Sciatic nerve (tissue), 2 donors: ENCODE data around the gene OSBPL9. TPM values are rescaled to one million over a fixed set of nuclear protein-coding genes. Genes with fewer than 3 reads are reported as not detected.
"Not testable (repeated sequence)": the region's sequence is repeated elsewhere in the genome, so short reads cannot be mapped to it uniquely, and the experiment has no call there.

Source experiments
- ATAC-seq: fragments of 200-7000 bp; cut with Tn5 transposase; one replicate; pipeline ENCODE4 v1.9.1; 2020; ENCODE audit warnings: mild to moderate bottlenecking, moderate library complexity
- DNase-seq: peaks from one replicate; pipeline ENCODE4 v3.0.0-alpha.2; 2020; ENCODE audit warnings: low spot score
- intact Hi-C: fragments of 100-400 bp; cut with DNase I; formaldehyde crosslinking; loops from one replicate; pipeline ENCODE4 v1.14.2; 2022
- microRNA-seq: library from miRNA; unstranded; fragments of <30 nt; microRNA quantifications from one replicate; pipeline ENCODE4 v1.2.0, GENCODE V29; 2020
- total RNA-seq: library from RNA; stranded (reverse); fragmentation: NEBNext Ultra II Directional; extraction: Animal tissue kit (Norgen Biotek cat#: 25700); gene quantifications from one replicate; pipeline ENCODE4 v1.2.1, GENCODE V29; 2021
- donor health status: DM: no; HTN: no; CAD: no.
- donor health status: DM: no; HTN: no; CAD: no.

The OSBPL9 gene
- total RNA-seq, 1 donor from 2014 or later, result 105 TPM

DNA sequence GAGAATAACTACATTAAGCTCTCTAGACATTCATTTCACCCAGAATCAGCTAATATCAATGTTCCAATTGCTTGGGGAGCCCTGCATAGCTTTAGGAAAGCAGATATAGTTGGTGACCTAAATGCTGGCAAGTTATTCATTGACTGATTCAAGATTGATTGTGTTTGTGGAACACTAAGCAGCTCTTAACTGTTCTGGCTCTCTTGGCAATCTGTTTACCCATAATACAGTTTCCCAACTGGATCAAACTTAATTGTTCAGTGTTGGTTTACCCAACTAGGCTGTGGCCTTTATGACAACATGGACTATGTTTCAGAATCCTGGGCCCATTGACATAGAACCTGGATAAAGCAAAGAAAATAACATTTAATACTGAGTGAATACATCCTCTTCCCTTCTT, 178.0 kb downstream of the OSBPL9 start:
- DNase-seq (no peak), ATAC-seq (no peak)
- intact Hi-C loops, result no loop called here

DNA sequence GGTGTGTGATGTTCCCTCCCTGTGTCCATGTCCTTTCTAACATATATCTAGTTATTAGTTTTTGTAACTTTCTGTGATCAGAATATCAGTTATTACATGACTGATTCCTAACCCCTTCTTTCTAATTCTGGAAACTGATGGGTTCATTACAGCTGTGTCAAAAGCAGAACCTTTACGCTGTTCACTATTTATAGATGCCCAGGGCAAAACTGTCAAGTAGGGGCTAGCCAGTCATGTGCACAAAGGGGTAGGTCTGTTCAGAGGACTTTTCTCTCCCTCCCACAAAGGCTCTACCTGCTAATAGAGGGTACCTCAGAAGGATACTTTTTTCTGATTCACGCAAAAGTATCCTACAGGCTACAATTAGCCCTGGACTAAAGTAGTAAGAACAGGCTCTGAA, 182.5 kb downstream of the OSBPL9 start:
- intact Hi-C loops, result no loop called here
- DNase-seq (no peak), ATAC-seq (no peak)

DNA sequence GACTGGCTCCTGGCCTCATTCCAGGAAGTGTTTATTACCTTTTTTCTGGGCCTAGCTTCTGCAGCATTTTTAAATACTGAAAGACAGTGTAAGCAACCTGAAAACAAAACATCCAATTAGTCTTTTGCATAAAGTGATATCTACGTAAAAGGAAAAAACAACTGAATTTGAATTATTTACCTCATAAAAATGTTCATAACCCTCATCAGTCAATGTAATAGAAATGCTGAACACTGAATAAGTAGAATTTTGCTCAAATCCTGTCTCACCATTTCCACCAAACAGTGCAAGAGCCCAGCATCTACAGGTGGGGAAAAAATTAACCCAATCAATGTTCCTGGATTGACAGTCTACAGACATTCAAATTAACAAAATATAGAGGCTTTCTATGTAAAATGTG, 197.6 kb downstream of the OSBPL9 start:
- intact Hi-C loops, result no loop called here
- ATAC-seq, result no peak
- DNase-seq, result no peak

- intact Hi-C loops, result no loop called here
- ATAC-seq, result no peak
- DNase-seq, result no peak
Observed at GRCh38 chr1:51818487-51818886, 201.6 kb downstream of the OSBPL9 start.

DNA sequence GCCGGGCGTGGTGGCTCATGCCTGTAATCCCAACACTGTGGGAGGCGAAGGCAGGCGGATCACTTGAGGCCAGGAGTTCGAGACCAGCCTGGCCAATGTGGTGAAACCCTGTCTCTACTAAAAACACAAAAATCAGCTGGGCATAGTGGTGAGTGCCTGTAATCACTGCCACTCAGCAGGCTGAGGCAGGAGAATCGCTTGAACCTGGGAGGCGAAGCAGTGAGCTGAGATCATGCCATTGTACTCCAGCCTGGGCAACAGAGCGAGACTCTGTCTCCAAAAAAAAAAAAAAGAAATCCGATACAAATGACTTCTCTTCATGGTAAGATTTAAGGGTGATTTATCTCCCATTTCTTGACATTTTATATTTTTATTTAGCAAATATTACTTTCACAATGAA, 202.1 kb downstream of the OSBPL9 start:
- ATAC-seq, intact Hi-C loops, DNase-seq: not testable (repeated sequence)

DNA sequence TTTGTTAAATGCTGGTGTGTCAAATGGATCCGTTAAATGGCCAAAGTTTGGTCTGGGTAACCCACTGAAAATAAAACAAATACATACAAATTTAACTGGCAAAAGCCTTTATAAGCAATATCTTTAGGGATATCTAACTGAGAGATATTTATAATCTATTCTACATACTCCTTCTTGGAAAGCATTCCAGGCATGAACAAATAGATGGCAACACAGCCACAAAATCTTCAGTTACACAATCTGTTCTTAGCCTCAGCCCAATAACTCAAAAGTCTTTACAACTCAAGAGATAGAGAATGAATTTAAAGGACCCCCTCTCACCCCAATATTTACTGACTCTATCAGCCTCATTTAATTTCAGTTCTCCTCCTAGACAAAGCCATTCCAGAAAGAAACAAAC, 202.9 kb downstream of the OSBPL9 start:
- no peak for DNase-seq
- intact Hi-C loops, result no loop called here

DNA sequence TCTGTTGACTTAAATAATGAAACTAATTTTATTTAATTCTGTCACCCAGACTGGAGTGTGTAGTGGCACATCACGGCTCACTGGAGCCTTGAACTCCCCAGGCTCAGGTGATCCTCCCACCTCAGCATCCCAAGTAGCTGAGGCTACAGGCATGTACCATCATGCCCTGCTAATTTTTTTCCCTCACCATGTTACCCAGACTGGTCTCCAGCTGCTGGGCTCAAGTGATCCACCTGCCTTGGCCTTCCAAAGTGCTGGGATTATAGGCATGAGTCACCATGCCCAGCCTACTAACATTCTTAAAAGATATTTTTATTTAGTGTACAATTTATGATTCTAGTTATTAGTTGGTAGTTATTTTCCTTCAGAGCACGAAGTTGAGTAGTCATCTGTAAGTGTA, 212.2 kb downstream of the OSBPL9 start:
- DNase-seq, result no peak
- intact Hi-C loops, result no loop called here
- no peak for ATAC-seq

More for the DNA sequence above, 202.9 kb downstream of the OSBPL9 start:
- no peak for ATAC-seq

GRCh38 chr1:51833700-51834099, 216.8 kb downstream of the OSBPL9 start:
- intact Hi-C loops, result no loop called here
- ATAC-seq (no peak), DNase-seq (no peak)

DNA sequence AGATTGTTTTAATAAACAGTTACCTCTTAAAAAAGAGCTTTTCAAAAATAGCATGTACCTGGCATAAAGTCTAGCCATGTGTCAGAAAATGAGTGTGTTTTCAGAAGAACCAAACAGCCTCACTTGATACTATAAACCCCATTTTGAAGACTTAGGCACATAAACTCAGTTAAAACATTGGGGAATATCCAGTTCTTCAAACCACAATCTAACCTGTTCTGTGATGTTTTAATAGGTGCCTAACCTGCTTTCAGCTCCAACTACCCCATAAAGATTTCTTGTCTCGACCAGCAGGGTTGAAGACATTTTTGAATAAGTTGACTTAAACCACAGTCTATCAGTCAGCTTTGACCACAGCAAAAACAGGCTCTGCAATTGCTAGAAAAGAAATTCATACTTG, 220.4 kb downstream of the OSBPL9 start:
- intact Hi-C loops, result no loop called here
- ATAC-seq (no peak), DNase-seq (no peak)

Small RNA genes within 50 kb of the gene (microRNA-seq; reads per million reads assigned to microRNA genes)
- gene MIR761, result not detected

Other genes with a start within 250 kb of the OSBPL9 start
- 119 TPM for gene EPS15, start 97.8 kb upstream of the OSBPL9 start, total RNA-seq